GM12878 (cell line): ENCODE measurements around the gene PDE6B. TPM values are rescaled to one million over a fixed set of nuclear protein-coding genes. Genes with fewer than 3 reads are reported as not detected.

Source experiments
- ATAC-seq: fragments of 200-7000 bp; cut with Tn5 transposase; 3 replicates; pipeline ENCODE4 v1.9.1; 2020; ENCODE audit warnings: mild to moderate bottlenecking, moderate library complexity
- BruUV-seq: library from RNA; stranded (reverse); fragments of 400-500 nt; replicated peaks from 2 replicates; lab custom pipeline; 2021; lab: Mats Ljungman, UMichigan
- CTCF ChIA-PET: fragments of 300-600 bp; sonication (Branson Sonifier 250); formaldehyde crosslinking; extraction: SDS; loops from one replicate; lab custom pipeline; 2021; ENCODE audit warnings: inconsistent platforms; lab: Yijun Ruan, JAX
- POLR2A ChIA-PET: fragments of 350-600 bp; formaldehyde crosslinking; extraction: SDS; loops from one replicate; lab custom pipeline; 2021; ENCODE audit warnings: inconsistent platforms; lab: Charles Lee
- RAD21 ChIA-PET: fragments of 300-600 bp; sonication (Branson Sonifier 250); formaldehyde crosslinking; loops from one replicate; lab custom pipeline; 2023; ENCODE audit warnings: antibody characterized with exemption; ENCODE audit not compliant: unreplicated experiment; lab: Charles Lee
- SMC1A ChIA-PET: fragments of 300-600 bp; sonication (Branson Sonifier 250); formaldehyde crosslinking; loops from one replicate; lab custom pipeline; 2023; ENCODE audit not compliant: unreplicated experiment, uncharacterized antibody; lab: Charles Lee
- DNase-seq: peaks from one replicate; pipeline ENCODE4 v3.0.0-alpha.2; 2011; ENCODE audit warnings: low read depth, low spot score
- FAIRE-seq: peaks from 3 replicates; lab custom pipeline; 2011; peaks lifted over from hg19 to GRCh38; lab: Jason Lieb, UNC
- H2AFZ ChIP-seq: 2 replicates; pipeline ENCODE4 v1.6.0; 2011; ENCODE audit warnings: low read depth, low read length, control low read depth; ENCODE audit not compliant: control insufficient read depth
- H3K27ac ChIP-seq: 2 replicates; pipeline ENCODE4 v1.5.1; 2011; ENCODE audit warnings: control low read depth; ENCODE audit not compliant: control insufficient read depth, insufficient read depth
- H3K27me3 ChIP-seq, 2 experiments: replicated peaks in 1 of 2; 2 replicates each; pipeline versions ENCODE4 v1.6.0 to v1.6.1; 2011; ENCODE audit warnings: low read length in 1 of 2; ENCODE audit not compliant: control insufficient read depth in 2 of 2, insufficient read depth in 2 of 2
- H3K36me3 ChIP-seq, 2 experiments: 2 replicates each; pipeline ENCODE4 v1.5.1; 2011; ENCODE audit warnings: low read length in 1 of 2; ENCODE audit not compliant: control insufficient read depth in 2 of 2, insufficient read depth in 2 of 2
- H3K4me1 ChIP-seq: 2 replicates; pipeline ENCODE4 v1.6.1; 2011; ENCODE audit warnings: mild to moderate bottlenecking, low read length, moderate library complexity, mixed read lengths; ENCODE audit not compliant: control insufficient read depth, insufficient read depth
- H3K4me2 ChIP-seq: 2 replicates; pipeline ENCODE4 v1.6.0; 2011; ENCODE audit warnings: control low read depth; ENCODE audit not compliant: control insufficient read depth, insufficient read depth
- H3K4me3 ChIP-seq: fragments of 200-600 bp; sonication (generic); 2 replicates; pipeline ENCODE4 v1.5.1; 2016
- H3K79me2 ChIP-seq: 2 replicates; pipeline ENCODE4 v1.6.0; 2011; ENCODE audit warnings: low read length; ENCODE audit not compliant: control insufficient read depth, insufficient read depth
- H3K9ac ChIP-seq: 2 replicates; pipeline ENCODE4 v1.8.0; 2011; ENCODE audit warnings: low read length, control low read depth, mixed read lengths; ENCODE audit not compliant: control insufficient read depth, insufficient read depth
- H3K9me3 ChIP-seq: replicated peaks from 3 replicates; pipeline ENCODE4 v1.5.1; 2011; ENCODE audit warnings: mild to moderate bottlenecking, low read length; ENCODE audit not compliant: control insufficient read depth, insufficient read depth
- H4K20me1 ChIP-seq: 2 replicates; pipeline ENCODE4 v1.6.0; 2011; ENCODE audit not compliant: control insufficient read depth, insufficient read depth
- NRF1 ChIP-seq: conservative IDR thresholded peaks from 2 replicates; pipeline ENCODE4 v1.6.1; 2011; ENCODE audit warnings: mild to moderate bottlenecking, low read depth, low read length, improper control_type of control experiment
- SREBF1 ChIP-seq: IDR thresholded peaks from 2 replicates; pipeline ENCODE4 v1.6.1; 2012; ENCODE audit warnings: mild to moderate bottlenecking, low read length
- YY1 ChIP-seq: IDR thresholded peaks from 2 replicates; pipeline ENCODE4 v1.6.1; 2011; ENCODE audit warnings: low read depth, mild to moderate bottlenecking, low read length
- WGBS: methylation state at CpG from one replicate; pipeline ENCODE4 v1.1.6; 2016; ENCODE audit warnings: low lambda C conversion rate; ENCODE audit not compliant: insufficient replicate concordance, insufficient coverage; ENCODE audit errors: missing lambda C conversion rate; 5-methylcytosine and 5-hydroxymethylcytosine counted together
- in situ Hi-C: fragments of 300-500 bp; cut with MboI; formaldehyde crosslinking; loops from 9 replicates; pipeline ENCODE4 v1.14.3; 2018; ENCODE audit warnings: mixed read lengths
- intact Hi-C: fragments of 100-400 bp; cut with micrococcal nuclease; formaldehyde crosslinking; loops from one replicate; pipeline ENCODE4 v1.14.2; 2022; ENCODE audit not compliant: unreplicated experiment
- polyA plus RNA-seq, 11 experiments: library from polyadenylated mRNA; depleted of rRNA in 4 of 11; unstranded in 6 of 11; stranded (reverse) in 5 of 11; fragments of >200 nt; fragmentation: Nextera tagmentation in 4 of 11; fragmentation: Illumina TruSeq in 1 of 11; extraction: Ambion mirVana in 4 of 11; extraction: Trizol in 1 of 11; gene quantifications; 1 replicate in 1 of 11; 2 replicates in 10 of 11; pipeline versions ENCODE4 v1.2.1 to v1.2.3, GENCODE V29; 2011 to 2016; ENCODE audit warnings: inconsistent platforms in 2 of 11, missing spikeins in 2 of 11, low read depth in 1 of 11
- total RNA-seq, 4 experiments: library from RNA; depleted of rRNA in 3 of 4; stranded (reverse); fragments of >200 nt in 3 of 4; fragmentation: Illumina TruSeq in 1 of 4; extraction: Trizol in 1 of 4; gene quantifications; 2 replicates each; pipeline versions ENCODE4 v1.2.1 to v1.2.3, GENCODE V29; 2013 to 2021
- TF ChIP-seq, protein P1 (sequence below), 3 experiments: IDR thresholded peaks in 2 of 3; conservative IDR thresholded peaks in 1 of 3; 2 replicates each; pipeline ENCODE4 v1.5.1; 2011; ENCODE audit warnings: low read depth in 3 of 3, low read length in 3 of 3, mild to moderate bottlenecking in 3 of 3, control low read depth in 2 of 3, moderate library complexity in 2 of 3, inconsistent platforms in 1 of 3, mixed read lengths in 1 of 3; ENCODE audit not compliant: control insufficient read depth in 2 of 3, insufficient read depth in 1 of 3; ENCODE audit errors: extremely low read depth in 1 of 3

Gene PDE6B
- total and polyA plus RNA-seq, 10 of the 15 experiments (the other 5 are each of a cell fraction or from before 2014, with no cell fraction given): 2.6 to 6.4 (median 3.8) TPM

DNA sequence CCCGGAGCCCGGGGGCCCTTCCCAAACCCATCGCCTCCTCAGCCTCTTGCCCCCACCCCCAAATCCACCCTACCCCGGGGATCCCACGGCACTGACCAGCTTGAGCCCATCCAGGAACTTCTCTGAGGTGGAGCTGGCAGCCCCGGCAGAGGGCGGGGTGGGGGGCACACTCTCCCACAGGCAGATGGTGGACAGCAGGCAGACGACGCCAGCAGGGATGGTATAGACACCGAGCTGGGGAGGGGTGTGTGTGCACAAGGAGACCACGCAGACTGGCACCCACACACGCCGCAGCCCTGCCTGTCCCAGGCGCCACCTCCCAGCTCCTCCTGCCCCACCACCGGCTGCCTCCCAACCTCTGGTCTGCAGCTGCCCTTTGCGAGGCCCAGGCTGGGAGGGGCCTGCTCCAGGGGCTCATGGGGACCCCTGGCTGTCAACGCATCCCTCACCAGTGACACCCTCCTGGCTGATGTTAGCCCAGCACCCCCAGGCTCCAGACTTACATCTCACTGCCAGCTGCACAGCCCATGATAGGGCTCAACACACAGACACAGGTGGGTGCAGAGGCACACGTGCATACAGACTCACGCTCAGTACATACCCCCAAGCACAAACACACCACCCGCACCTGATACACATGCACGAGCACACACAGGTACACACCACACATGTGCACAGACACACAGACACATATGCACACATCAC lies 59.4 kb downstream of the PDE6B start:
- no peak for ATAC-seq
- CTCF ChIA-PET: interaction anchor here (1.2 to 1.7 kb wide), 4 partner anchors 9 to 302 kb away, joined by 3 to 8 read pairs (median 6); partner anchors contain the start of gene IDUA
- RAD21 ChIA-PET: interaction anchor here (0.8 kb wide), 2 partner anchors 58 to 131 kb away, joined by 3 to 4 read pairs; no protein-coding TSS in a partner anchor
- Histone ChIP-seq H3K79me2 (no peaks in the 10 kb centered on the region), H3K4me1 (peaks cover 17% of the 10 kb centered on the region), H4K20me1 (no peaks in the 10 kb centered on the region), H3K36me3 (no peaks in the 10 kb centered on the region), H2AFZ (no peak overlapping the region), H3K4me2 (no peak overlapping the region), H3K27me3 (no peaks in the 10 kb centered on the region), H3K27ac (no peak overlapping the region), H3K4me3 (no peak overlapping the region), H3K9ac (no peak overlapping the region), H3K9me3 (no peaks in the 10 kb centered on the region)
- BruUV-seq: no TSS peak
- no peak for DNase-seq
- POLR2A ChIA-PET: no interaction called here
- FAIRE-seq: no peak
- in situ Hi-C loops (no loop called here), intact Hi-C loops (no loop called here)
- 43% methylated on average over 21 of the region's 21 CpGs for WGBS
- SMC1A ChIA-PET: interaction anchor here (1.4 kb wide), 1 partner anchor 16 kb away, joined by 4 read pairs; no protein-coding TSS in a partner anchor
- TF ChIP-seq NRF1 (no peak), YY1 (no peak), SREBF1 (no peak)
- TF ChIP-seq, protein P1, sequence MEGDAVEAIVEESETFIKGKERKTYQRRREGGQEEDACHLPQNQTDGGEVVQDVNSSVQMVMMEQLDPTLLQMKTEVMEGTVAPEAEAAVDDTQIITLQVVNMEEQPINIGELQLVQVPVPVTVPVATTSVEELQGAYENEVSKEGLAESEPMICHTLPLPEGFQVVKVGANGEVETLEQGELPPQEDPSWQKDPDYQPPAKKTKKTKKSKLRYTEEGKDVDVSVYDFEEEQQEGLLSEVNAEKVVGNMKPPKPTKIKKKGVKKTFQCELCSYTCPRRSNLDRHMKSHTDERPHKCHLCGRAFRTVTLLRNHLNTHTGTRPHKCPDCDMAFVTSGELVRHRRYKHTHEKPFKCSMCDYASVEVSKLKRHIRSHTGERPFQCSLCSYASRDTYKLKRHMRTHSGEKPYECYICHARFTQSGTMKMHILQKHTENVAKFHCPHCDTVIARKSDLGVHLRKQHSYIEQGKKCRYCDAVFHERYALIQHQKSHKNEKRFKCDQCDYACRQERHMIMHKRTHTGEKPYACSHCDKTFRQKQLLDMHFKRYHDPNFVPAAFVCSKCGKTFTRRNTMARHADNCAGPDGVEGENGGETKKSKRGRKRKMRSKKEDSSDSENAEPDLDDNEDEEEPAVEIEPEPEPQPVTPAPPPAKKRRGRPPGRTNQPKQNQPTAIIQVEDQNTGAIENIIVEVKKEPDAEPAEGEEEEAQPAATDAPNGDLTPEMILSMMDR (IDR thresholded peaks at IDR 0.05 in 2 of 3, conservative IDR thresholded peaks at IDR 0.05 in 1 of 3; ENCODE audit: control insufficient read depth in 2 of 3, extremely low read depth in 1 of 3, insufficient read depth in 1 of 3, low read depth in 3 of 3, low read length in 3 of 3): no peak
